NCI-H1092 (cell line): Measurements from ENCODE around the gene FOXL3.

Experiments
- DNase-seq: peaks from one replicate; lab custom pipeline; 2025; lab: John Stamatoyannopoulos, UW

The FOXL3 gene

GRCh38 chr7:338295-339061 lies 48.5 kb downstream of the FOXL3 start:
- no peak for DNase-seq

- DNase-seq: no peak
These were observed 49.0 kb downstream of the FOXL3 start for GRCh38 chr7:339062-339342.

DNA sequence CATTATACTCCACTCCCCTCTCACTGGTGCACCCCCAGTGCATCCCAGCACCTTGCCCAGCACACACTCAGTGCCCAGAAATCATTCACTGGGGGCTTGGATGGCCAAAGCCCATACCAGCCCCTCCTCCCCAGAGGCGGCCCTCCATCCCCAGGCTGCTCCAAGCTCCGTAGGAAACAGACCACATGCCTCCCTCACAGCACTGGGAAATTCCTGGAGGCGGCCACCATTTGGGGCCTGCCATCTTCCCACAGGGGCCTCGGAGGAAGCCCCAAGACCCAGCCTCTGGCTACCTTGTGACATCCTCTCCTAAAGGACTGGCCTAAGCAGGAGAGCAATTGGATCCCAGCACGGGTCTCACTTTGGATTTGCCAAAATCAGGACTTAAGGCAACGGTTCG lies 49.7 kb downstream of the FOXL3 start:
- no peak for DNase-seq

DNA sequence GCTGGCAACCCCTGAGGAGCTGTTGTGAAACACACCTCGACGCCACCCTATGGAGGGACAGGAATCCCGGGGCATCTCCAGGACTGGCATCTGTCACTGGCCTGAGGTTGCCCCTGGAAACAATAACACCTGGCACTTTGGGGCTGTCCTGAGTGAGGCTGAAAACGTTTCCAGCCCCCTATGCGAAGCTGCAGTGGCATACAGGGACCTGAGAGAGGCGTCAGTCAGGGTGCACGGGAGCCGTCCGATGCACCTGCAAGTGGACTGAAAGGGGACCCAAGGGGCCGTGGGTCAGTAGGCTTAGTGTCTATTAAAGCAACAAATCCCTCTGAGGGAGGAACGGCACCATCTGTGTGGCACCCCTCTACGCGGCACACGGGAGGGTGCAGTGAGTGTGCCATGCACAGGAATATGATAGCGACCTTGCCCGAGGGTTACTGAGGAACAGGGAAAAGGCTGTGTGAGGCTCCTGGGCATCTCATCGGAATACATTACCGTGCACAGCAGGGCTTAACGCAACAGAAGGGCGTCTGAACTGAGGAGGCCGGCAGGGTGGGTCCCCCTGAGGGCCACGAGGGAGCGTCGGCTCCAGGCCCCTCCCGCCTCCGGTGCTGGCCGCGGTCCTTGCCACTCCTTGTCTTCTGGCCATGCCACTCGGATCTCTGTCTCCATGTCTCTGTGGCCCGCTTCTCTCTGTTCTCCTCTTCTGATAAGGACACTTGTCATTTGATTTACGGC lies 50.4 kb downstream of the FOXL3 start:
- DNase-seq: no peak
